ENCODE data around the gene TSR1. TPM values are rescaled to one million over a fixed set of nuclear protein-coding genes. Genes with fewer than 3 reads are reported as not detected.

TSR1 gene
- total and polyA plus RNA-seq, 9 donors, result 11.3 to 31.0 (median 23.2) TPM

- no peaks in the 10 kb centered on the region for H3K36me3 ChIP-seq
- TF ChIP-seq CTCF (IDR thresholded peaks at IDR 0.05), result no peak
- TF ChIP-seq EP300 (IDR thresholded peaks at IDR 0.05), result no peak
- no peak for TF ChIP-seq POLR2A (IDR thresholded peaks at IDR 0.05)
These were observed 60.5 kb downstream of the TSR1 start for GRCh38 chr17:2275722-2276121.

DNA sequence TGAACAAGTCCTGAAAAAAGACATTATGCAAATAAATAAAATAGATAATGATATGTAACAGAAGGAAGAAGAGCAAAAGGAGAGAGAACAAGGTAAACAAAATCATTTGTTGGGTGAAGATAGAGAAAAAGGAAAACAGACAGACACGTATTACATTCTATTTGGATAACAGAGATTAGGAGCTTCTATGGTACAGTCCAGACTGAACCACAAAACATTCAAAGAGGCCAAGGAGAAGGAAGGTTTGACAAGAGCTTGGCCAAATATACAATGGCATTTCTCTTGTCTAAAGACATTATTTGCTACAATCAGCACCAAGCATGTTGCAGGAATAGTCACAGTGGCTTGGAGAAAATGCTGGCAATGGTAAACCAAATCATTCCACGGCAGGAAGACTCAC is 61.8 kb downstream of the TSR1 start:
- intact Hi-C loops (cut with DNase I), result no loop called here
- Histone ChIP-seq H3K27ac (no peak overlapping the region), H3K9me3 (no peaks in the 10 kb centered on the region), H3K27me3 (no peaks in the 10 kb centered on the region), H3K4me1 (ENCODE audit: insufficient read depth) (no peaks in the 10 kb centered on the region), H3K36me3 (no peaks in the 10 kb centered on the region), H3K4me3 (no peak overlapping the region)
- no peak for TF ChIP-seq POLR2A (IDR thresholded peaks at IDR 0.05)
- TF ChIP-seq CTCF (IDR thresholded peaks at IDR 0.05), result no peak
- TF ChIP-seq EP300 (IDR thresholded peaks at IDR 0.05), result no peak
- no peak for DNase-seq
- 26 to 52% (median 37%) methylated on average over 2 of the region's 2 CpGs for WGBS, 3 donors

More at GRCh38 chr17:2275722-2276121, 60.5 kb downstream of the TSR1 start:
- H3K27me3 ChIP-seq, result no peaks in the 10 kb centered on the region
- 58 to 73% (median 61%) methylated on average over 1 of the region's 1 CpG for WGBS, 3 donors
- H3K9me3 ChIP-seq, result no peaks in the 10 kb centered on the region
- H3K4me1 ChIP-seq (ENCODE audit: insufficient read depth), result no peaks in the 10 kb centered on the region
- DNase-seq, result no peak
- no peak overlapping the region for H3K27ac ChIP-seq
- no peak overlapping the region for H3K4me3 ChIP-seq
- intact Hi-C loops (cut with DNase I), result loop anchor here in 1 of 4 donors (5.0 kb wide), 1 partner anchor 363 kb away; no protein-coding TSS in a partner anchor

Small RNA genes lying within 50 kb of the gene (small RNA-seq; reads per million reads assigned to genes)
- gene AC006435.3 (not detected), gene SNORD91A (1,017 reads per million, percentile 97 among the genes with 10 or more reads in this experiment), gene SNORD91B (218 reads per million, percentile 93 among the genes with 10 or more reads in this experiment)

Other genes with a start within 250 kb of the TSR1 start
- 10 to 100 TPM; 33.8 to 66.0 (median 57.9) TPM for gene SMG6, start 32.7 kb downstream of the TSR1 start, total RNA-seq
- gene SMG6, start 32.7 kb downstream of the TSR1 start, polyA plus RNA-seq, result 10 to 100 TPM; 36.5 to 51.0 TPM
- 10 to 100 TPM in 4 of 7 donors, 1 to 10 TPM in 3; 5.2 to 18.5 (median 10.5) TPM for gene SRR, start 32.5 kb downstream of the TSR1 start, total RNA-seq
- gene SRR, start 32.5 kb downstream of the TSR1 start, polyA plus RNA-seq, result 10 to 100 TPM in 1 of 2 donors, 1 to 10 TPM in 1; 4.2 to 18.7 TPM
- 10 to 100 TPM; 35.1 to 50.6 (median 45.9) TPM for gene SGSM2, start 1.0 kb upstream of the TSR1 start, total RNA-seq
- gene SGSM2, start 1.0 kb upstream of the TSR1 start, polyA plus RNA-seq, result 10 to 100 TPM in 1 of 2 donors, 1 to 10 TPM in 1; 9.3 to 42.0 TPM
- gene MNT, start 64.6 kb upstream of the TSR1 start, total RNA-seq, result 10 to 100 TPM in 6 of 7 donors, 1 to 10 TPM in 1; 5.4 to 37.0 (median 27.3) TPM
- gene MNT, start 64.6 kb upstream of the TSR1 start, polyA plus RNA-seq, result 10 to 100 TPM in 1 of 2 donors, 1 to 10 TPM in 1; 5.0 to 15.4 TPM
- gene METTL16, start 175.4 kb upstream of the TSR1 start, total RNA-seq, result 10 to 100 TPM; 18.4 to 69.1 (median 42.7) TPM
- gene METTL16, start 175.4 kb upstream of the TSR1 start, polyA plus RNA-seq, result 10 to 100 TPM; 26.3 to 26.8 TPM

Data from ovary (tissue), 9 donors.